ENCODE results near the gene NBEA. TPM values are rescaled to one million over a fixed set of nuclear protein-coding genes. Genes with fewer than 3 reads are reported as not detected.

The NBEA gene
- total RNA-seq, 4 donors from 2014 or later: 21.5 to 60.4 (median 27.9) TPM

DNA sequence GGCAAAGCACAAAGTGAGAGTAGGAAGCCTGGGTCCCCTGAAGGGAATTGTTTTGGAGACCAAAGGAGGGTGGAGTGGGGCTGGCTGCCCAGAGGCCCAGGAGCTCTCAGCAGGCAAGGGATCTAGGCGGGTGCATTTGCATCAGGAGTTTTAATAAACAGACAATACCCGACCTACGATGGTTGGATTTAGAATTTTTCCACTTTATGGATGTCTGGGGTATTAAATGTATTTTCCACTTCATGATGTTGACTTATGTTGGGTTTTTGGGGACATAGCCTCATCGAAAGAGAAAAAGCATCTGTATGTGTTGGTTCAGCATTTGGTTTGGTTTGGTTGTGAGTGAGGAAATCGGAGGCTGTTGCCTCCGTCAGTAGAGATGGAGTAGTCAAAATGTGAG, 739.6 kb downstream of the NBEA start:
- 93 to 94% methylated on average over 6 of the region's 6 CpGs for WGBS, 2 donors
- H3K27ac ChIP-seq: no peak overlapping the region
- H3K36me3 ChIP-seq: no peaks in the 10 kb centered on the region
- no peaks in the 10 kb centered on the region for H3K9me3 ChIP-seq
- DNase-seq: no peak
- intact Hi-C loops (cut with DNase I): no loop called here
- H3K4me3 ChIP-seq (replicated peaks in 1 of 3): no peak overlapping the region
- no peak for TF ChIP-seq POLR2A (IDR thresholded peaks at IDR 0.05)
- TF ChIP-seq, protein P1, sequence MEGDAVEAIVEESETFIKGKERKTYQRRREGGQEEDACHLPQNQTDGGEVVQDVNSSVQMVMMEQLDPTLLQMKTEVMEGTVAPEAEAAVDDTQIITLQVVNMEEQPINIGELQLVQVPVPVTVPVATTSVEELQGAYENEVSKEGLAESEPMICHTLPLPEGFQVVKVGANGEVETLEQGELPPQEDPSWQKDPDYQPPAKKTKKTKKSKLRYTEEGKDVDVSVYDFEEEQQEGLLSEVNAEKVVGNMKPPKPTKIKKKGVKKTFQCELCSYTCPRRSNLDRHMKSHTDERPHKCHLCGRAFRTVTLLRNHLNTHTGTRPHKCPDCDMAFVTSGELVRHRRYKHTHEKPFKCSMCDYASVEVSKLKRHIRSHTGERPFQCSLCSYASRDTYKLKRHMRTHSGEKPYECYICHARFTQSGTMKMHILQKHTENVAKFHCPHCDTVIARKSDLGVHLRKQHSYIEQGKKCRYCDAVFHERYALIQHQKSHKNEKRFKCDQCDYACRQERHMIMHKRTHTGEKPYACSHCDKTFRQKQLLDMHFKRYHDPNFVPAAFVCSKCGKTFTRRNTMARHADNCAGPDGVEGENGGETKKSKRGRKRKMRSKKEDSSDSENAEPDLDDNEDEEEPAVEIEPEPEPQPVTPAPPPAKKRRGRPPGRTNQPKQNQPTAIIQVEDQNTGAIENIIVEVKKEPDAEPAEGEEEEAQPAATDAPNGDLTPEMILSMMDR (IDR thresholded peaks at IDR 0.05): no peak
- no peaks in the 10 kb centered on the region for H3K27me3 ChIP-seq
- H3K4me1 ChIP-seq: no peaks in the 10 kb centered on the region

DNA sequence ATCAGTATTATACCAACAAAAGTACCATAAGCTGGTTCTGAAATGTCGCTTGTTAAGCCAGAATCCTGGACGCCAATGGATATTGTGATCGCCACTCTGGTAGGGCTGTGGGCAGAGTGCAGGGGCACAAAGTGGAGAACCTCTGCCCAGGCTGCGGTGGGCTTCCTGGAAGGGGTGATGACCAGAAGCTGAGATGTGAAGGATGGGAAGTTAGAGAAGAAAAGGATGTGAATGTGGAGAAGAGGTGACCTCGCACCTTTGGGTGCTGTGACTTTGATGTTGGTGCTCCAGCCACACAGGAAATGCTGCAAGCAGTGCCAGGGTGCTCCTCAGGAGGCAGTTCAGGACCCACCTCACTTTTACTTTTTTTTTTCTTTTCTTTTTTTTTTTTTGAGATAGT, 742.4 kb downstream of the NBEA start:
- no peaks in the 10 kb centered on the region for H3K9me3 ChIP-seq
- WGBS, 2 donors: 93 to 94% methylated on average over 5 of the region's 5 CpGs
- no peaks in the 10 kb centered on the region for H3K36me3 ChIP-seq
- intact Hi-C loops (cut with DNase I): no loop called here
- H3K27me3 ChIP-seq: no peaks in the 10 kb centered on the region
- TF ChIP-seq, protein P1 (IDR thresholded peaks at IDR 0.05): no peak
- TF ChIP-seq POLR2A (IDR thresholded peaks at IDR 0.05): no peak
- no peak overlapping the region for H3K27ac ChIP-seq
- DNase-seq: no peak
- H3K4me1 ChIP-seq: no peaks in the 10 kb centered on the region
- no peak overlapping the region for H3K4me3 ChIP-seq (replicated peaks in 1 of 3)

DNA sequence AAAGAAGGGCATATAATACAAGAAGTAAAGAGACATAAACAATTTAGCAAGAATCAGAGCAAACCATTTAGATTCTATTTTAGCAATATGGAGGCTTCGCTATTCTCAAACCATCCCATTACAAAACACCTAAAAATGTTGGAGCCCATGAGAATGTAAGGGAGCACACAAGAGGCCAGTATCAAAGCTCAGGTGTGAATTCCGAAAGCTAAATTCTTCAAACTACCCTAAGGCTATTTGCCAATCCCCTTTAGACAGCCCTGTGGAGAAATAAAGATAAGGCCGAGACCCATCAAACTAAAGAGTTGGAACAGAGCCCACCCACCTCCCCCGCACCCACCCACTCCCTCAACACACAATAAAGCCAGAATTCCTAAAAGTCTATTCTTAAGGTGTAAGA, 745.3 kb downstream of the NBEA start:
- 92 to 93% methylated on average over 4 of the region's 4 CpGs for WGBS, 2 donors

DNA sequence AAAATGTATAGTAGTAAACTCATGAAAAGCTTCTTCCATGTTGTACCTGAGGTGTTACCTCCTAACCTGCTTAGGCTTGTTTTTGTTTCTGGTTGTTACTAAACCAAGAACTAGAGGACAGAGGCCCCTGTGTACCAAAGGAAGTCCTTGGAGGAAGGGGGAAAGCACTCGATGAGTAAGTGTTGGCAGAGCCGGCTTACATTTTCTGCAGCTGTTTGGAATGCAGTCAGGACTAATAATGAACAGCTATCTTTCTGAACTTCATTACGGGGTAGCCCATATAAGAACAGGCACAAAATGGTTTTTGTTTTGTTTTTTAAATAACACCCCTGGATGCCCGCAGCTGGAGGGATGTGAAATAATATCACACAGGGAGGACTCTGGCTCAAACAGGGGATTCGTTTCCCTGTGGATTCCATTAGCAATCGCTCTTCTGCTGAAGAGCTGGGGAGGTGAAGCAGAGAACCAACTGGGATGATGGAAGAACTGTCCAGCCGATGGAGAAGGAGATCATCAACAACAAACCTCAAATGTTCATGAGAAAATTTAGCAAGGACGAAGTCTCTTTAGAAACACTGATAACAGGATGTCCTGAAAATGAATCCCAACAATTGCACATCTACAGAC, 748.6 kb downstream of the NBEA start:
- Histone ChIP-seq H3K9me3 (no peaks in the 10 kb centered on the region), H3K4me3 (replicated peaks in 1 of 3) (no peak overlapping the region), H3K27ac (no peak overlapping the region), H3K27me3 (no peaks in the 10 kb centered on the region), H3K4me1 (no peaks in the 10 kb centered on the region), H3K36me3 (no peaks in the 10 kb centered on the region)
- WGBS, 2 donors: 44 to 56% methylated on average over 8 of the region's 8 CpGs
- DNase-seq: no peak
- intact Hi-C loops (cut with DNase I): no loop called here
- no peak for TF ChIP-seq POLR2A (IDR thresholded peaks at IDR 0.05)
- TF ChIP-seq, protein P1 (IDR thresholded peaks at IDR 0.05): no peak

More for the DNA sequence above, 745.3 kb downstream of the NBEA start:
- no peaks in the 10 kb centered on the region for H3K4me1 ChIP-seq
- H3K36me3 ChIP-seq: no peaks in the 10 kb centered on the region
- TF ChIP-seq POLR2A (IDR thresholded peaks at IDR 0.05): no peak
- TF ChIP-seq, protein P1 (IDR thresholded peaks at IDR 0.05): no peak
- no peak for DNase-seq
- intact Hi-C loops (cut with DNase I): no loop called here
- H3K27me3 ChIP-seq: no peaks in the 10 kb centered on the region
- H3K27ac ChIP-seq: no peak overlapping the region
- H3K9me3 ChIP-seq: no peaks in the 10 kb centered on the region
- H3K4me3 ChIP-seq (replicated peaks in 1 of 3): no peak overlapping the region

DNA sequence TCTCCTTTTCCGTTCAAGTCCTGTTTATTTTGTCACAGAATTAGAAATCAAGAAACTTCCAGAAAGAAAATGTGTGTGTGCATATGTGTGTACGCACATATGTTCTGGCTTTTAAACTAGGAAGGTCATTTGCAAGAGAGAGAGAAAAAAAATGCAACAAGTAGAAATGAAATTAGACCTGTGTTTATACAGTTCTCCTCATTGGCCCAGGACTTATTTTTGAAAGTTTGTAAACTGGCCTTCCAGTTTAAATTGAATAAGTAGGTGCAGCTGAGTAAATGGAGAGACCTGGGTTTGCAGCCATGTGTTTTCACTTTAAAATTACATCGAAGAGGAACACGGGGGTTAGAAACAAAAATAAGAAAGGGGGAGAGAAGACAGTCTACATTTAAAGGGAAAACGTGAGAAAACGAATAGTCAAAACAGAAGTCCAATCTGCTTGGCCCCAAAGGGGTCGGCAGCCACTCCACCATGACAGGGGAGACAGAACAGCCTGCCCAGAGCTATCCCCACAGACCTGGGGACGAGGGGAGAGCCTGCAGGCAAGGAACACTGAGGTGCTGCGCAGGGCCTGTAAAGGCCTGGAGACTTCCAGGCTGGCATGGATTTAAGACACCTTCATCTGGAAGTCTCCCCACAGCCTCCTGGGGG, 751.2 kb downstream of the NBEA start:
- H3K36me3 ChIP-seq: no peaks in the 10 kb centered on the region
- DNase-seq: no peak
- TF ChIP-seq, protein P1 (IDR thresholded peaks at IDR 0.05): no peak
- TF ChIP-seq POLR2A (IDR thresholded peaks at IDR 0.05): no peak
- no peaks in the 10 kb centered on the region for H3K9me3 ChIP-seq
- no peaks in the 10 kb centered on the region for H3K27me3 ChIP-seq
- no peak overlapping the region for H3K27ac ChIP-seq
- intact Hi-C loops (cut with DNase I): no loop called here
- 72 to 78% methylated on average over 9 of the region's 9 CpGs for WGBS, 2 donors
- H3K4me1 ChIP-seq: no peaks in the 10 kb centered on the region
- no peak overlapping the region for H3K4me3 ChIP-seq (replicated peaks in 1 of 3)

Data from thyroid gland (tissue), 4 donors.